Measurements from ENCODE around the gene RSPO4.

DNA sequence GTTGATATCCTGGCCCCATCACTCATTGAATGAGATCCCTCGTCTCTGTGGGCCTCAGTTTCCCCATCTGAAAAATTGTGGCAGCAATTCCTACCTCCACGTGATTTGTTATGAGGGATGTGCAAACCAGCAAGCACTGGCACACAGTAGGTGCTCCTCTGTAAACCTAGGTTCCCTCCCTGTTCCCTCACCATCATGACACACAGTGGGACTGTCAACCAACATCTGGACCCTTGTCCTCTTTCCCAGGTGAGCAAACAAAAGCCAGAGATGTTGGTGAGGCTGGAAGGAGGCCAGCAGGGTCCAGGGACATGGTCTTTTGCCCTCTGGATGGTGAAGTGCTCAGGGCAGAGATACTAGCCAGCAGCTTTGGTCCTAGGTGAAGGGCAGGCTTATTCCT is 26.1 kb downstream of the RSPO4 start:
- TF ChIP-seq, protein P1, sequence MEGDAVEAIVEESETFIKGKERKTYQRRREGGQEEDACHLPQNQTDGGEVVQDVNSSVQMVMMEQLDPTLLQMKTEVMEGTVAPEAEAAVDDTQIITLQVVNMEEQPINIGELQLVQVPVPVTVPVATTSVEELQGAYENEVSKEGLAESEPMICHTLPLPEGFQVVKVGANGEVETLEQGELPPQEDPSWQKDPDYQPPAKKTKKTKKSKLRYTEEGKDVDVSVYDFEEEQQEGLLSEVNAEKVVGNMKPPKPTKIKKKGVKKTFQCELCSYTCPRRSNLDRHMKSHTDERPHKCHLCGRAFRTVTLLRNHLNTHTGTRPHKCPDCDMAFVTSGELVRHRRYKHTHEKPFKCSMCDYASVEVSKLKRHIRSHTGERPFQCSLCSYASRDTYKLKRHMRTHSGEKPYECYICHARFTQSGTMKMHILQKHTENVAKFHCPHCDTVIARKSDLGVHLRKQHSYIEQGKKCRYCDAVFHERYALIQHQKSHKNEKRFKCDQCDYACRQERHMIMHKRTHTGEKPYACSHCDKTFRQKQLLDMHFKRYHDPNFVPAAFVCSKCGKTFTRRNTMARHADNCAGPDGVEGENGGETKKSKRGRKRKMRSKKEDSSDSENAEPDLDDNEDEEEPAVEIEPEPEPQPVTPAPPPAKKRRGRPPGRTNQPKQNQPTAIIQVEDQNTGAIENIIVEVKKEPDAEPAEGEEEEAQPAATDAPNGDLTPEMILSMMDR (IDR thresholded peaks at IDR 0.05; ENCODE audit: low read depth, low read length), result no peak
- TF ChIP-seq EZH2phosphoT487 (IDR thresholded peaks at IDR 0.05; ENCODE audit: low read depth), result no peak
